Activated naive CD4-positive, alpha-beta T cell treated with anti-CD3 and anti-CD28 coated beads, Interleukin-2, amount 10 ng/mL, durations not matched to agents 7 days and 5 days (primary cell): ENCODE results near the gene LMNA.
A peak's percentile ranks its signal among the peaks of the same experiment; 100 is the strongest.
"Not testable (repeated sequence)": the region's sequence is repeated elsewhere in the genome, so short reads cannot be mapped to it uniquely, and the experiment has no call there.

ENCODE experiments used
- CTCF ChIA-PET: fragments of 350-600 bp; sonication (Branson Sonifier 250); formaldehyde crosslinking; loops from one replicate; lab custom pipeline; 2021; ENCODE audit warnings: antibody characterized with exemption; lab: Charles Lee
- DNase-seq: peaks from one replicate; pipeline ENCODE4 v3.0.0-alpha.2; 2020
- H3K27ac Mint-ChIP-seq: one replicate; pipeline ENCODE4 v1.8.0; 2021; ENCODE audit warnings: mild to moderate bottlenecking, moderate library complexity, mixed read lengths
- H3K27me3 Mint-ChIP-seq: one replicate; pipeline ENCODE4 v1.8.0; 2021; ENCODE audit warnings: mild to moderate bottlenecking, mixed read lengths
- H3K36me3 Mint-ChIP-seq: one replicate; pipeline ENCODE4 v1.8.0; 2021; ENCODE audit warnings: mixed read lengths
- H3K4me1 Mint-ChIP-seq: one replicate; pipeline ENCODE4 v1.8.0; 2021; ENCODE audit warnings: mixed read lengths
- H3K4me3 Mint-ChIP-seq: one replicate; pipeline ENCODE4 v1.8.0; 2021; ENCODE audit warnings: mild to moderate bottlenecking, moderate library complexity, mixed read lengths
- H3K9me3 Mint-ChIP-seq: one replicate; pipeline ENCODE4 v1.8.0; 2021; ENCODE audit warnings: mixed read lengths

The LMNA gene

GRCh38 chr1:156124557-156125483 is 10.3 kb downstream of the LMNA start:
- Mint-ChIP-seq H3K27ac (peak overlapping the region; percentile 69), H3K4me1 (peaks cover 76% of the 10 kb centered on the region), H3K36me3 (no peaks in the 10 kb centered on the region), H3K27me3 (peaks cover 82% of the 10 kb centered on the region), H3K4me3 (no peak overlapping the region), H3K9me3 (no peaks in the 10 kb centered on the region)
- CTCF ChIA-PET, result interaction anchor here (2.0 to 13.8 kb wide), 3 partner anchors 9 to 30 kb away, joined by 7 to 668 read pairs (median 17); no protein-coding TSS in a partner anchor
- peak; percentile 31 for DNase-seq

GRCh38 chr1:156125544-156125943 is 11.0 kb downstream of the LMNA start:
- Mint-ChIP-seq H3K27me3 (peaks cover 82% of the 10 kb centered on the region), H3K4me1 (peaks cover 77% of the 10 kb centered on the region)
- H3K4me3 Mint-ChIP-seq, H3K27ac Mint-ChIP-seq, H3K9me3 Mint-ChIP-seq, DNase-seq, H3K36me3 Mint-ChIP-seq: not testable (repeated sequence)
- CTCF ChIA-PET, result interaction anchor here (1.1 to 13.8 kb wide), 3 partner anchors 10 to 31 kb away, joined by 4 to 668 read pairs (median 7); no protein-coding TSS in a partner anchor

- CTCF ChIA-PET, result interaction anchor here (1.1 to 13.8 kb wide), 4 partner anchors 7 to 31 kb away, joined by 4 to 668 read pairs (median 6); no protein-coding TSS in a partner anchor
- no peak overlapping the region for H3K27ac Mint-ChIP-seq
- H3K27me3 Mint-ChIP-seq, result peaks cover 78% of the 10 kb centered on the region
- H3K9me3 Mint-ChIP-seq, result no peaks in the 10 kb centered on the region
- no peak overlapping the region for H3K4me3 Mint-ChIP-seq
- DNase-seq, result peak; percentile 62
- no peaks in the 10 kb centered on the region for H3K36me3 Mint-ChIP-seq
- peaks cover 77% of the 10 kb centered on the region for H3K4me1 Mint-ChIP-seq
These were observed 11.6 kb downstream of the LMNA start for GRCh38 chr1:156126043-156126629.

DNA sequence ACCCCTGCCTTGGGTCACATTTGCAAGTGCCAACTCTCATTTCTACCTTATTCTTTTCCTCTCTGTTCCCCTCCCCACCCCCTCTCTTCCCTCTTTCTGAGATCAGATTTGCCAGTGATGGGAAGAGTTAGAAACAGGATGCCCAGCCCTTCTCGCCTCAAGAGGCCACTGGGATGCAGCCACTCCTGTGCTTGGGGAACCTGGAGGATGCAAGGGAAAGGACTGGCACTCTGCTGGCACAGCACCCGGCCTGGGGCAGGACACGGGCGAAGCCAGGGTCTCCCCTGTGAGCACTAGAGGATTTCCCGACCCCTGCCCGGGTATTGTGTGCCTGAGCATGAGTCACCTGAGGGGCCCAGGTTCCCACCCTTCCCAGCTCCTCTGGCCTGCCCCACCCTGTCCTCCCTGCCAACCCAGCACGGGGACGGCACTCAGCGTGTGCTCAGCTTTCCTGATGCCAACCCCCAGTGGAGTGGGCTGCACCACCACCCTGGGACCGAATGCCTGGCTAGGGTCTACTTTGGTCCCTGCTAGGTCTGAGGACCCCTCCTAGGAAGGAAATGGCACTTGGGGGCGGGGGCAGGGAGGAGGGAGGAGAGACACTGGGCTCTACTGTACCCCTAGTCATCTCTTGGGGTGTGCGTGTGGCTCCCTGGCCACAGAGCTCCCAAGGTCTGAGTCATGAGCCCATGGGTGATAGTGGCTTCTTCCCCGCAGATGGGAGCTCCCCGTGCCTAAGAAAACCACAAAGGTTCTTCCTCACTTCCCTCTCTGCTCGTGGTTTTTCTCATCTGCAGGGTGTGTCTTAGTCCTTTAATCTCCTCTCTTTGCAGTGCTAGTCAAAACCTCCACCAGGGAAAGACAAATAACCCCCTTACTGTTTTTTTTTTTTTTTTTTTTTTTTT is 12.4 kb downstream of the LMNA start:
- Mint-ChIP-seq H3K9me3 (no peaks in the 10 kb centered on the region), H3K27me3 (peaks cover 71% of the 10 kb centered on the region), H3K36me3 (no peaks in the 10 kb centered on the region), H3K27ac (peak overlapping the region; percentile 65), H3K4me1 (peaks cover 77% of the 10 kb centered on the region), H3K4me3 (peak overlapping the region; percentile 0)
- peak; percentile 88 for DNase-seq
- CTCF ChIA-PET, result interaction anchor here (0.5 to 13.8 kb wide), 7 partner anchors 8 to 122 kb away, joined by 3 to 668 read pairs (median 4); no protein-coding TSS in a partner anchor

DNA sequence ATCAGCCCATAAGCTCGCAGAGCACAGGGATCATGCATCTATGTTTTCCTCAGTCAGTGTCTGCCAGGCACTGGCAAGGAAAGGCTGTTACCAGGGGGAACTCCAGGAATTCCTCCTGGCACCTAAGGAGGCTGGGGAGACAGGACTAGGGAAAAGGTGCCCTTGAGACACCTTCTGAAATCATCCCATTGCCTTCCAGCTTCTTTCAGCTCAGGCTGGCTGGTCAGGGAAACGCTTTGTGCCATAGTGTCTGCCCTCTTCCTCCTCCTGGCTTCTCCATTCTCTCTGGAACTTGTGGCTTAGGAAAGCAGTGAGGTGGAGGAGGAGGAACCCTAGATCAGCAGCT is 13.8 kb downstream of the LMNA start:
- DNase-seq, result no peak
- Mint-ChIP-seq H3K27ac (no peak overlapping the region), H3K4me3 (no peak overlapping the region), H3K27me3 (peaks cover 60% of the 10 kb centered on the region), H3K9me3 (no peaks in the 10 kb centered on the region), H3K4me1 (peaks cover 68% of the 10 kb centered on the region), H3K36me3 (no peaks in the 10 kb centered on the region)
- CTCF ChIA-PET, result interaction anchor here (1.0 to 13.8 kb wide), 11 partner anchors 8 to 191 kb away, joined by 3 to 668 read pairs (median 4); no protein-coding TSS in a partner anchor

DNA sequence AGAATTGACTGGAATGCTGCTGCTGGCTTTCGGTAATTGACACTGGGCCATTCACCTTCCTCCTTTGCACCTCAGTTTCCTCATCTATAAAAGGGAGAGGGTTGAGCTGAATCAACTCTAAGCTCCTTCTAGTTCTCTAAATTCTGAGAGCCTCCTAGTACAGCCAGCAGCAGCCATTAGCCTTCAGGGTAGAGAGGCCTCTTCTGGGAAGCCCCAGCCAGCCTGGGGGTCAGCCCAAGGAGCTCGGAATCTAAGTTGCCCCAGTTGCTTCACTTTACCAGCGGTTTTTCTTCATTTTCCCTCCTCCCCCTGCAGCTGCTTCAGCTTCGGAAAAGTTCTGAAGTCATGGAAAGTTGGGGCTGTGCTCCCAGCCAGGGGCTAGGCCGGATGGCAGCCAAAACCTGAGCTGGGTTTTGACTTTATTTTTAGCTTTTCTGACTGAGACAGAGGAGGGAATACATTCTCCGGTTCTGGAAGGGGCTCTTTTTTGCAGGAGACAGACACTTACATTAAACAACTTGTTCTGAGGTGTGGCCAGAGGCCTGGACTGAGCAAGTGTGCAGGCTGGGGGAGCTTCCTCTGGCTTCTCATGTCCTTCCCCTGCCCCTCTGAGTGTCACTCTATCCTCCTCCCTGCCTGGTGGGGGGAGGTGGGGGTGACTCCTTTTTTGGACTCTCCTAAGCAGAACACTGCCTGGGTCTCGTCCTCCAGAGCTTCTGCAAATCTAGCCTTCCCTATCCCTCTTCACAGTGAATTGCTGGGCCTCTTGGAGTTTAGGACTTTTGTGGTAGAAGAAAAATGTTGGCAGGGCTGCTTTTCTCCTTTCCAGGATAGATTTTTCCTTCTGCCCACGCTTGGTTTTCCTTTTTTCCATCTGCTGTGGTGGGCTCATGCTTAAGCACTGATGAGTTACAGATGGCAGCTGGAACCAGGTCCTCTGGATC is 14.4 kb downstream of the LMNA start:
- no peaks in the 10 kb centered on the region for H3K9me3 Mint-ChIP-seq
- H3K4me1 Mint-ChIP-seq, result peaks cover 61% of the 10 kb centered on the region
- DNase-seq, result no peak
- no peaks in the 10 kb centered on the region for H3K36me3 Mint-ChIP-seq
- H3K27ac Mint-ChIP-seq, result no peak overlapping the region
- H3K27me3 Mint-ChIP-seq, result peaks cover 57% of the 10 kb centered on the region
- no peak overlapping the region for H3K4me3 Mint-ChIP-seq
- CTCF ChIA-PET, result interaction anchor here (0.5 to 13.8 kb wide), 21 partner anchors 8 to 322 kb away, joined by 3 to 668 read pairs (median 5); partner anchors contain the start of genes LMNA and MEX3A

DNA sequence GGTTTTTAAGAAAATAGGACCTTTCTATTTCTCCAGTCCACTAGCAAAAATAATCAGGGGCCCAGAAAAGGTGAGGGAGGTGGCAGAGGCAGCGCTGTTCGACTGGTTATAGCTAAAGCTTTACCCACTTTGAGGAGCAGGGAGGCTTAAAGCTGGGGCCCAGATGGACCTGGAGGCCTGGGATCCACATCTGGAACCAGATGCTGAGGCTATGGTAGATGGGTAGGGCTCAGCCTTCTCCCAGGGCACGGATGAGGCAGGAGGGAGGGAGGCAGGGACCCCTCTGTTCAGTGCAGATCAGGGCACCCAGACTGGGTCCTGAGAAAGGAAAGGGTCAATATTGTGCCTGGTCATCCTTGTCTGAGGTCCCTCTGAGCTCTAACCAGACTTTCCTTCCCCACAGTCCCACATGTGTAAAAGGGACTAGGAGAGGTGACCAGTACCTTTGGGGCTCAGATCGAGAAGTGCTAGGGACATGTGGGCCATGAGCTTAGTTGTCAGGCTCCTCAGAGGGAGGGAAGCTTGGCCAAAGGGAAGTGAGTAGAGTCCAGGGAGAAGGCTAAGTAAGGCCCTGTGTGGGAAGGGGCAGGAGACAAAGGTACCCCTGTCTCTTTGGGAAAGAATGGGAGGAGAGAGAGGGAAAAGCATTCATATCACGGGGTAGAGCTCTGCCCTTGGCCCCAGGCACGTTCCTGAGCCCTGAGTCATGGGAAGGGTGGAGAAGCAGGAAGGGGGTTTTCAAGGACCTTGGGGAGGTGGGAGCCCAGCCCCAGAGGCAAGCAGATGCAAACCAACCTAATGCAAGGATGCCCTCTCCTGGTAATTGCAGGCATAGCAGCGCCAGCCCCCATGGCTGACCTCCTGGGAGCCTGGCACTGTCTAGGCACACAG is 15.4 kb downstream of the LMNA start:
- H3K27me3 Mint-ChIP-seq, result peaks cover 54% of the 10 kb centered on the region
- no peaks in the 10 kb centered on the region for H3K9me3 Mint-ChIP-seq
- peaks cover 51% of the 10 kb centered on the region for H3K4me1 Mint-ChIP-seq
- no peak overlapping the region for H3K27ac Mint-ChIP-seq
- CTCF ChIA-PET, result interaction anchor here (0.5 to 13.8 kb wide), 19 partner anchors 9 to 360 kb away, joined by 3 to 668 read pairs (median 5); partner anchors contain the start of genes LMNA and MEX3A
- no peak overlapping the region for H3K4me3 Mint-ChIP-seq
- H3K36me3 Mint-ChIP-seq, result no peaks in the 10 kb centered on the region
- DNase-seq, result peak; percentile 87

- Mint-ChIP-seq H3K27me3 (peaks cover 49% of the 10 kb centered on the region), H3K4me1 (peaks cover 45% of the 10 kb centered on the region), H3K36me3 (no peaks in the 10 kb centered on the region), H3K27ac (no peak overlapping the region), H3K9me3 (no peaks in the 10 kb centered on the region), H3K4me3 (no peak overlapping the region)
- DNase-seq, result no peak
- CTCF ChIA-PET, result interaction anchor here (0.9 to 13.8 kb wide), 15 partner anchors 9 to 361 kb away, joined by 3 to 668 read pairs (median 5); partner anchors contain the start of genes LMNA and MEX3A
These were observed 16.0 kb downstream of the LMNA start for GRCh38 chr1:156130578-156130942.

DNA sequence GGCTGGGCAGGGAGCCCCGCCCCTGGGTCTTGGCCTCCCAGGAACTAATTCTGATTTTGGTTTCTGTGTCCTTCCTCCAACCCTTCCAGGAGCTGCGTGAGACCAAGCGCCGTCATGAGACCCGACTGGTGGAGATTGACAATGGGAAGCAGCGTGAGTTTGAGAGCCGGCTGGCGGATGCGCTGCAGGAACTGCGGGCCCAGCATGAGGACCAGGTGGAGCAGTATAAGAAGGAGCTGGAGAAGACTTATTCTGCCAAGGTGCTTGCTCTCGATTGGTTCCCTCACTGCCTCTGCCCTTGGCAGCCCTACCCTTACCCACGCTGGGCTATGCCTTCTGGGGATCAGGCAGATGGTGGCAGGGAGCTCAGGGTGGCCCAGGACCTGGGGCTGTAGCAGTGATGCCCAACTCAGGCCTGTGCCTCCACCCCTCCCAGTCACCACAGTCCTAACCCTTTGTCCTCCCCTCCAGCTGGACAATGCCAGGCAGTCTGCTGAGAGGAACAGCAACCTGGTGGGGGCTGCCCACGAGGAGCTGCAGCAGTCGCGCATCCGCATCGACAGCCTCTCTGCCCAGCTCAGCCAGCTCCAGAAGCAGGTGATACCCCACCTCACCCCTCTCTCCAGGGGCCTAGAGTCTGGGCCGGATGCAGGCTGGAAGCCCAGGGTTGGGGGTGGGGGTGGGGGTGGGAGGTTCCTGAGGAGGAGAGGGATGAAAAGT is 20.4 kb downstream of the LMNA start:
- DNase-seq, result no peak
- Mint-ChIP-seq H3K4me3 (no peak overlapping the region), H3K9me3 (no peaks in the 10 kb centered on the region), H3K4me1 (peaks cover 5% of the 10 kb centered on the region), H3K27ac (no peak overlapping the region), H3K36me3 (no peaks in the 10 kb centered on the region), H3K27me3 (peaks cover 37% of the 10 kb centered on the region)
- CTCF ChIA-PET, result interaction anchor here (0.8 to 13.8 kb wide), 3 partner anchors 11 to 185 kb away, joined by 3 to 668 read pairs (median 6); no protein-coding TSS in a partner anchor

DNA sequence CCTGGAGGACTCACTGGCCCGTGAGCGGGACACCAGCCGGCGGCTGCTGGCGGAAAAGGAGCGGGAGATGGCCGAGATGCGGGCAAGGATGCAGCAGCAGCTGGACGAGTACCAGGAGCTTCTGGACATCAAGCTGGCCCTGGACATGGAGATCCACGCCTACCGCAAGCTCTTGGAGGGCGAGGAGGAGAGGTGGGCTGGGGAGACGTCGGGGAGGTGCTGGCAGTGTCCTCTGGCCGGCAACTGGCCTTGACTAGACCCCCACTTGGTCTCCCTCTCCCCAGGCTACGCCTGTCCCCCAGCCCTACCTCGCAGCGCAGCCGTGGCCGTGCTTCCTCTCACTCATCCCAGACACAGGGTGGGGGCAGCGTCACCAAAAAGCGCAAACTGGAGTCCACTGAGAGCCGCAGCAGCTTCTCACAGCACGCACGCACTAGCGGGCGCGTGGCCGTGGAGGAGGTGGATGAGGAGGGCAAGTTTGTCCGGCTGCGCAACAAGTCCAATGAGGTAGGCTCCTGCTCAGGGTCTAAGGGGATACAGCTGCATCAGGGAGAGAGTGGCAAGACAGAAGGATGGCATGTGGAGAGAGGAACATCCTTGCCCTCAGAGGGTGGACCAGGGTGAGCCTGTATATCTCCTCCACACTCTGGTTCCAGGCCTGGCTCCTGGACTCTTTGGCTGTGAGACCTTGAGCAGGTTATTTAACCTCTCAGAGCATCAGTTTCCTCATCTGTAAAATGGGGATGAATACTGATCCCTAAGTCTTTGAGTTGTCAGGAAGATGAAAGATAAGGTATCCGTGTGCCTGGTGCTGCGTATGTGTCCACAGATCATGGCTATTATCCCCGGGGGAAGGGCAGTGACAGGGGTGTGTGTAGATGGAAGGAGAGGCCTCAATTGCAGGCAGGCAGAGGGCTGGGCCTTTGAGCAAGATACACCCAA is 21.7 kb downstream of the LMNA start:
- H3K27ac Mint-ChIP-seq, result no peak overlapping the region
- no peak for DNase-seq
- H3K4me3 Mint-ChIP-seq, result no peak overlapping the region
- H3K27me3 Mint-ChIP-seq, result peaks cover 29% of the 10 kb centered on the region
- H3K36me3 Mint-ChIP-seq, result no peaks in the 10 kb centered on the region
- CTCF ChIA-PET, result interaction anchor here (0.8 to 13.8 kb wide), 4 partner anchors 41 to 185 kb away, joined by 3 to 668 read pairs (median 5); no protein-coding TSS in a partner anchor
- no peaks in the 10 kb centered on the region for H3K4me1 Mint-ChIP-seq
- H3K9me3 Mint-ChIP-seq, result no peaks in the 10 kb centered on the region
